Tibial artery (tissue), 4 donors: ENCODE results near the gene MUC3A.
"Not testable (repeated sequence)": the region's sequence is repeated elsewhere in the genome, so short reads cannot be mapped to it uniquely, and the experiment has no call there.

Source experiments
- DNase-seq, 2 donors: peaks; one replicate each; pipeline ENCODE4 v3.0.0-alpha.2; 2019
- H3K27ac ChIP-seq, 2 donors: fragments of 200-600 bp; sonication (generic) in 1 of 2; 1 replicate in 1 of 2; 2 replicates in 1 of 2; pipeline ENCODE4 v1.5.1; 2018 to 2019; ENCODE audit warnings: mild to moderate bottlenecking in 1 of 2
- H3K27me3 ChIP-seq, 2 donors: fragments of 200-600 bp; sonication (generic) in 1 of 2; one replicate each; pipeline versions ENCODE4 v1.5.1 to v1.6.0; 2016 to 2019
- H3K36me3 ChIP-seq, 3 donors: fragments of 200-600 bp; sonication (generic) in 2 of 3; one replicate each; pipeline ENCODE4 v1.5.1; 2016 to 2019; ENCODE audit warnings: mild to moderate bottlenecking in 2 of 3
- H3K4me1 ChIP-seq, 4 donors: fragments of 200-600 bp; sonication (generic) in 2 of 4; 1 replicate in 3 of 4; 2 replicates in 1 of 4; pipeline ENCODE4 v1.5.1; 2016 to 2019
- H3K4me3 ChIP-seq, 2 donors: fragments of 200-600 bp; sonication (generic) in 1 of 2; 1 replicate in 1 of 2; 2 replicates in 1 of 2; pipeline ENCODE4 v1.5.1; 2018 to 2019; ENCODE audit warnings: mild to moderate bottlenecking in 2 of 2
- H3K9me3 ChIP-seq, 3 donors: fragments of 200-600 bp; sonication (generic) in 1 of 3; one replicate each; pipeline ENCODE4 v1.5.1; 2016 to 2019
- CTCF ChIP-seq, 2 experiments: fragments of 200-600 bp in 1 of 2; fragments of 450-650 bp in 1 of 2; IDR thresholded peaks; one replicate each; pipeline ENCODE4 v1.5.1; 2017 to 2019; ENCODE audit warnings: antibody characterized with exemption in 2 of 2, mild to moderate bottlenecking in 1 of 2, moderate library complexity in 1 of 2
- intact Hi-C: fragments of 100-400 bp; cut with DNase I; formaldehyde crosslinking; loops from one replicate; pipeline ENCODE4 v1.15.0; 2023; ENCODE audit warnings: low total_unique reads

The MUC3A gene

GRCh38 chr7:100911484-100911883 lies 37.9 kb upstream of the MUC3A start:
- H3K9me3 ChIP-seq = no peaks in the 10 kb centered on the region
- no peak for DNase-seq
- H3K4me1 ChIP-seq = no peaks in the 10 kb centered on the region
- no peaks in the 10 kb centered on the region for H3K36me3 ChIP-seq
- H3K27ac ChIP-seq = no peak overlapping the region
- intact Hi-C loops = no loop called here
- H3K27me3 ChIP-seq = peaks cover 0 to 28% of the 10 kb centered on the region in 2 donors
- TF ChIP-seq CTCF (IDR thresholded peaks at IDR 0.05) = no peak
- no peak overlapping the region for H3K4me3 ChIP-seq

- peaks cover 0 to 31% of the 10 kb centered on the region in 2 donors for H3K27me3 ChIP-seq
- TF ChIP-seq CTCF (IDR thresholded peaks at IDR 0.05) = no peak
- intact Hi-C loops = no loop called here
- no peak overlapping the region for H3K4me3 ChIP-seq
- H3K27ac ChIP-seq = no peak overlapping the region
- H3K9me3 ChIP-seq = no peaks in the 10 kb centered on the region
- DNase-seq = no peak
- no peaks in the 10 kb centered on the region for H3K4me1 ChIP-seq
- H3K36me3 ChIP-seq = no peaks in the 10 kb centered on the region
These were observed 35.0 kb upstream of the MUC3A start for GRCh38 chr7:100914208-100914878.

GRCh38 chr7:100914879-100915447 lies 34.4 kb upstream of the MUC3A start:
- no peak for TF ChIP-seq CTCF (IDR thresholded peaks at IDR 0.05)
- Histone ChIP-seq H3K36me3 (no peaks in the 10 kb centered on the region), H3K27me3 (peaks cover 0 to 31% of the 10 kb centered on the region in 2 donors), H3K9me3 (no peaks in the 10 kb centered on the region), H3K27ac (no peak overlapping the region), H3K4me3 (no peak overlapping the region), H3K4me1 (no peaks in the 10 kb centered on the region)
- intact Hi-C loops = no loop called here
- DNase-seq = no peak

- H3K4me1 ChIP-seq, H3K27ac ChIP-seq, H3K36me3 ChIP-seq, intact Hi-C loops, H3K4me3 ChIP-seq, DNase-seq, H3K9me3 ChIP-seq: not testable (repeated sequence)
- H3K27me3 ChIP-seq = peaks cover 0 to 32% of the 10 kb centered on the region in 2 donors
These were observed 30.0 kb upstream of the MUC3A start for GRCh38 chr7:100919335-100919734.

- H3K9me3 ChIP-seq, H3K4me3 ChIP-seq, H3K4me1 ChIP-seq, DNase-seq, H3K27ac ChIP-seq, H3K36me3 ChIP-seq, intact Hi-C loops: not testable (repeated sequence)
- H3K27me3 ChIP-seq = peaks cover 0 to 28% of the 10 kb centered on the region in 2 donors
These were observed 29.4 kb upstream of the MUC3A start for GRCh38 chr7:100919779-100920437.

- intact Hi-C loops = no loop called here
- no peak overlapping the region for H3K4me3 ChIP-seq
- DNase-seq = no peak
- no peaks in the 10 kb centered on the region for H3K9me3 ChIP-seq
- H3K27me3 ChIP-seq = peaks cover 0 to 21% of the 10 kb centered on the region in 2 donors
- no peaks in the 10 kb centered on the region for H3K4me1 ChIP-seq
- H3K36me3 ChIP-seq = no peaks in the 10 kb centered on the region
- TF ChIP-seq CTCF (IDR thresholded peaks at IDR 0.05) = no peak
- H3K27ac ChIP-seq = no peak overlapping the region
These were observed 28.3 kb upstream of the MUC3A start for GRCh38 chr7:100921039-100921438.

GRCh38 chr7:100923616-100924015 lies 25.7 kb upstream of the MUC3A start:
- H3K4me1 ChIP-seq, DNase-seq, H3K27me3 ChIP-seq, H3K9me3 ChIP-seq, H3K36me3 ChIP-seq, H3K4me3 ChIP-seq, H3K27ac ChIP-seq, intact Hi-C loops: not testable (repeated sequence)
